ENCODE data around the gene SPOCD1. TPM values are rescaled to one million over a fixed set of nuclear protein-coding genes. Genes with fewer than 3 reads are reported as not detected.

Gene SPOCD1
- total RNA-seq, 2 donors from 2014 or later, result 6.6 to 10.6 TPM

GRCh38 chr1:31753707-31754349 lies 62.0 kb downstream of the SPOCD1 start:
- Histone ChIP-seq H3K27ac (peak overlapping the region; percentile 56 to 72), H3K4me3 (no peak overlapping the region), H3K27me3 (replicated peaks; ENCODE audit: insufficient read depth) (no peaks in the 10 kb centered on the region), H3K4me1 (ENCODE audit: control insufficient read depth in 1 of 2, low read depth in 2 of 2) (peaks cover 13 to 33% of the 10 kb centered on the region in 2 donors), H3K9me3 (no peaks in the 10 kb centered on the region), H3K36me3 (no peaks in the 10 kb centered on the region)
- no peak for ATAC-seq (ENCODE audit: insufficient number of reproducible peaks, low FRiP score, low read depth)
- DNase-seq (ENCODE audit: low spot score), result no peak
- TF ChIP-seq, protein P1, sequence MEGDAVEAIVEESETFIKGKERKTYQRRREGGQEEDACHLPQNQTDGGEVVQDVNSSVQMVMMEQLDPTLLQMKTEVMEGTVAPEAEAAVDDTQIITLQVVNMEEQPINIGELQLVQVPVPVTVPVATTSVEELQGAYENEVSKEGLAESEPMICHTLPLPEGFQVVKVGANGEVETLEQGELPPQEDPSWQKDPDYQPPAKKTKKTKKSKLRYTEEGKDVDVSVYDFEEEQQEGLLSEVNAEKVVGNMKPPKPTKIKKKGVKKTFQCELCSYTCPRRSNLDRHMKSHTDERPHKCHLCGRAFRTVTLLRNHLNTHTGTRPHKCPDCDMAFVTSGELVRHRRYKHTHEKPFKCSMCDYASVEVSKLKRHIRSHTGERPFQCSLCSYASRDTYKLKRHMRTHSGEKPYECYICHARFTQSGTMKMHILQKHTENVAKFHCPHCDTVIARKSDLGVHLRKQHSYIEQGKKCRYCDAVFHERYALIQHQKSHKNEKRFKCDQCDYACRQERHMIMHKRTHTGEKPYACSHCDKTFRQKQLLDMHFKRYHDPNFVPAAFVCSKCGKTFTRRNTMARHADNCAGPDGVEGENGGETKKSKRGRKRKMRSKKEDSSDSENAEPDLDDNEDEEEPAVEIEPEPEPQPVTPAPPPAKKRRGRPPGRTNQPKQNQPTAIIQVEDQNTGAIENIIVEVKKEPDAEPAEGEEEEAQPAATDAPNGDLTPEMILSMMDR (IDR thresholded peaks at IDR 0.05), result no peak

- Histone ChIP-seq H3K9me3 (no peaks in the 10 kb centered on the region), H3K4me3 (no peak overlapping the region), H3K36me3 (no peaks in the 10 kb centered on the region), H3K27ac (peak overlapping the region; percentile 56 to 72), H3K4me1 (ENCODE audit: control insufficient read depth in 1 of 2, low read depth in 2 of 2) (peaks cover 13 to 33% of the 10 kb centered on the region in 2 donors), H3K27me3 (replicated peaks; ENCODE audit: insufficient read depth) (no peaks in the 10 kb centered on the region)
- TF ChIP-seq, protein P1 (IDR thresholded peaks at IDR 0.05), result no peak
- ATAC-seq (ENCODE audit: insufficient number of reproducible peaks, low FRiP score, low read depth) (no peak), DNase-seq (ENCODE audit: low spot score) (no peak)
Measured at GRCh38 chr1:31752952-31753475, 62.8 kb downstream of the SPOCD1 start.

- H3K27ac ChIP-seq, result no peak overlapping the region
- no peak overlapping the region for H3K4me3 ChIP-seq
- peaks cover 13 to 33% of the 10 kb centered on the region in 2 donors for H3K4me1 ChIP-seq (ENCODE audit: control insufficient read depth in 1 of 2, low read depth in 2 of 2)
- no peaks in the 10 kb centered on the region for H3K27me3 ChIP-seq (replicated peaks; ENCODE audit: insufficient read depth)
- DNase-seq (ENCODE audit: low spot score) (no peak), ATAC-seq (ENCODE audit: insufficient number of reproducible peaks, low FRiP score, low read depth) (no peak)
- no peaks in the 10 kb centered on the region for H3K36me3 ChIP-seq
- TF ChIP-seq, protein P1 (IDR thresholded peaks at IDR 0.05), result no peak
- H3K9me3 ChIP-seq, result no peaks in the 10 kb centered on the region
Measured at GRCh38 chr1:31752258-31752657, 63.6 kb downstream of the SPOCD1 start.

- Histone ChIP-seq H3K9me3 (no peaks in the 10 kb centered on the region), H3K27ac (no peak overlapping the region), H3K4me1 (ENCODE audit: control insufficient read depth in 1 of 2, low read depth in 2 of 2) (peaks cover 13 to 33% of the 10 kb centered on the region in 2 donors), H3K27me3 (replicated peaks; ENCODE audit: insufficient read depth) (no peaks in the 10 kb centered on the region), H3K4me3 (no peak overlapping the region), H3K36me3 (no peaks in the 10 kb centered on the region)
- no peak for DNase-seq (ENCODE audit: low spot score)
- ATAC-seq (ENCODE audit: insufficient number of reproducible peaks, low FRiP score, low read depth), result no peak
- TF ChIP-seq, protein P1 (IDR thresholded peaks at IDR 0.05), result no peak
Measured at GRCh38 chr1:31751822-31752241, 64.0 kb downstream of the SPOCD1 start.

GRCh38 chr1:31750858-31751510 lies 64.8 kb downstream of the SPOCD1 start:
- TF ChIP-seq, protein P1 (IDR thresholded peaks at IDR 0.05), result no peak
- Histone ChIP-seq H3K4me1 (ENCODE audit: control insufficient read depth in 1 of 2, low read depth in 2 of 2) (peaks cover 13 to 33% of the 10 kb centered on the region in 2 donors), H3K9me3 (no peaks in the 10 kb centered on the region), H3K27me3 (replicated peaks; ENCODE audit: insufficient read depth) (no peaks in the 10 kb centered on the region), H3K4me3 (no peak overlapping the region), H3K36me3 (no peaks in the 10 kb centered on the region), H3K27ac (no peak overlapping the region)
- DNase-seq (ENCODE audit: low spot score) (no peak), ATAC-seq (ENCODE audit: insufficient number of reproducible peaks, low FRiP score, low read depth) (no peak)

All from thoracic aorta (tissue), 2 donors.